WTC11 (cell line): ENCODE measurements around the gene GAL. TPM values are rescaled to one million over a fixed set of nuclear protein-coding genes. Genes with fewer than 3 reads are reported as not detected.
"Not testable (repeated sequence)": the region's sequence is repeated elsewhere in the genome, so short reads cannot be mapped to it uniquely, and the experiment has no call there.

Source experiments
- ATAC-seq: fragments of 200-7000 bp; cut with Tn5 transposase; 2 replicates; pipeline ENCODE4 v1.10.0; 2021; ENCODE audit warnings: mild to moderate bottlenecking, moderate library complexity
- CTCF ChIA-PET: fragments of 300-600 bp; sonication (Branson Sonifier 250); formaldehyde crosslinking; loops from one replicate; lab custom pipeline; 2021; ENCODE audit warnings: antibody characterized with exemption; lab: Charles Lee
- POLR2A ChIA-PET: fragments of 350-600 bp; sonication (Branson Sonifier 250); formaldehyde crosslinking; loops from one replicate; lab custom pipeline; 2021; ENCODE audit warnings: antibody characterized with exemption; lab: Charles Lee
- DNase-seq: peaks from one replicate; pipeline ENCODE4 v3.0.0; 2021; ENCODE audit warnings: low spot score
- H3K27ac Mint-ChIP-seq: 2 replicates; pipeline ENCODE4 v1.8.0; 2021; ENCODE audit warnings: mixed read lengths
- H3K27me3 Mint-ChIP-seq: 2 replicates; pipeline ENCODE4 v1.8.0; 2021; ENCODE audit warnings: low read depth, mild to moderate bottlenecking, moderate library complexity, mixed read lengths
- H3K36me3 Mint-ChIP-seq: 2 replicates; pipeline ENCODE4 v1.8.0; 2021; ENCODE audit warnings: mixed read lengths
- H3K4me1 Mint-ChIP-seq: 2 replicates; pipeline ENCODE4 v1.8.0; 2022; ENCODE audit warnings: mixed read lengths
- H3K4me3 Mint-ChIP-seq: 2 replicates; pipeline ENCODE4 v1.8.0; 2021; ENCODE audit warnings: mild to moderate bottlenecking, moderate library complexity, mixed read lengths
- H3K9me3 Mint-ChIP-seq: 2 replicates; pipeline ENCODE4 v1.8.0; 2021; ENCODE audit warnings: mixed read lengths
- ATF1 ChIP-seq: sonication (generic); formaldehyde crosslinking; IDR thresholded peaks from 2 replicates; pipeline ENCODE4 v1.8.1; 2023; ENCODE audit warnings: mild to moderate bottlenecking, moderate library complexity, missing genetic modification reagents
- CBFB ChIP-seq: sonication (generic); formaldehyde crosslinking; IDR thresholded peaks from 2 replicates; pipeline ENCODE4 v1.8.1; 2022; ENCODE audit warnings: mild to moderate bottlenecking, low read depth, missing genetic modification reagents
- CREM ChIP-seq: sonication (generic); formaldehyde crosslinking; IDR thresholded peaks from 2 replicates; pipeline ENCODE4 v1.8.1; 2022; ENCODE audit warnings: mild to moderate bottlenecking, missing genetic modification reagents, moderate library complexity
- EMX1 ChIP-seq: fragments of 250-450 bp; sonication (Bioruptor Pico); IDR thresholded peaks from 2 replicates; pipeline ENCODE4 v1.8.0; 2021; ENCODE audit warnings: mild to moderate bottlenecking
- FOXJ3 ChIP-seq: sonication (generic); formaldehyde crosslinking; IDR thresholded peaks from 2 replicates; pipeline ENCODE4 v1.9.0; 2021; ENCODE audit warnings: missing genetic modification reagents, mild to moderate bottlenecking, borderline replicate concordance
- HMGA2 ChIP-seq: fragments of 250-450 bp; sonication (Bioruptor Pico); IDR thresholded peaks from 2 replicates; pipeline ENCODE4 v1.4.0; 2021; ENCODE audit warnings: mild to moderate bottlenecking, moderate library complexity
- KAT7 ChIP-seq: sonication (generic); formaldehyde crosslinking; IDR thresholded peaks from 2 replicates; pipeline ENCODE4 v1.8.1; 2023; ENCODE audit warnings: missing genetic modification reagents, mild to moderate bottlenecking, borderline replicate concordance
- PRRX2 ChIP-seq: fragments of 250-450 bp; sonication (Bioruptor Pico); IDR thresholded peaks from 2 replicates; pipeline ENCODE4 v1.8.0; 2021; ENCODE audit warnings: mild to moderate bottlenecking
- STAT6 ChIP-seq: sonication (generic); formaldehyde crosslinking; conservative IDR thresholded peaks from 2 replicates; pipeline ENCODE4 v1.8.1; 2023; ENCODE audit warnings: mild to moderate bottlenecking, low read depth, missing genetic modification reagents, moderate library complexity
- TP53 ChIP-seq: sonication (generic); formaldehyde crosslinking; IDR thresholded peaks from 2 replicates; pipeline ENCODE4 v1.8.1; 2023; ENCODE audit warnings: mild to moderate bottlenecking, missing genetic modification reagents
- USF1 ChIP-seq: sonication (generic); formaldehyde crosslinking; IDR thresholded peaks from 2 replicates; pipeline ENCODE4 v1.8.0; 2022; ENCODE audit warnings: mild to moderate bottlenecking, missing genetic modification reagents
- ZBTB21 ChIP-seq: sonication (generic); formaldehyde crosslinking; IDR thresholded peaks from 2 replicates; pipeline ENCODE4 v1.8.1; 2023; ENCODE audit warnings: mild to moderate bottlenecking, missing genetic modification reagents, borderline replicate concordance
- ZMAT4 ChIP-seq: fragments of 250-450 bp; sonication (Bioruptor Pico); IDR thresholded peaks from 2 replicates; pipeline ENCODE4 v1.9.0; 2021; ENCODE audit warnings: mild to moderate bottlenecking
- ZNF121 ChIP-seq: sonication (generic); formaldehyde crosslinking; IDR thresholded peaks from 2 replicates; pipeline ENCODE4 v1.8.0; 2023; ENCODE audit warnings: missing genetic modification reagents
- ZNF317 ChIP-seq: sonication (generic); formaldehyde crosslinking; IDR thresholded peaks from 2 replicates; pipeline ENCODE4 v1.8.1; 2023; ENCODE audit warnings: low read depth, mild to moderate bottlenecking, moderate library complexity, missing genetic modification reagents, borderline replicate concordance
- total RNA-seq: library from RNA; stranded (reverse); gene quantifications from 3 replicates; pipeline ENCODE4 v1.2.3, GENCODE V29; 2021
- TF ChIP-seq, protein P1 (sequence below): sonication (generic); formaldehyde crosslinking; IDR thresholded peaks from 2 replicates; pipeline ENCODE4 v1.8.1; 2022; ENCODE audit warnings: missing genetic modification reagents, borderline replicate concordance
- TF ChIP-seq, protein P2 (sequence below): fragments of 250-450 bp; sonication (Bioruptor Pico); IDR thresholded peaks from 2 replicates; pipeline ENCODE4 v1.8.0; 2021; ENCODE audit warnings: mild to moderate bottlenecking

GAL gene
- total RNA-seq, 1 experiment from 2014 or later, result 102 TPM

GRCh38 chr11:68635883-68636282, 48.5 kb upstream of the GAL start:
- H3K27me3 Mint-ChIP-seq, result not testable (repeated sequence)

GRCh38 chr11:68639322-68639721, 45.0 kb upstream of the GAL start:
- H3K36me3 Mint-ChIP-seq, H3K9me3 Mint-ChIP-seq, DNase-seq: not testable (repeated sequence)
- POLR2A ChIA-PET, result interaction anchor here (0.6 kb wide), 1 partner anchor 48 kb away, joined by 3 read pairs; no protein-coding TSS in a partner anchor
- TF ChIP-seq ZNF121, result peak; percentile 100
- TF ChIP-seq, all 79 proteins: peak for 1; not testable (repeated sequence) for 78
- not testable (repeated sequence) for H3K27me3 Mint-ChIP-seq, H3K4me3 Mint-ChIP-seq, ATAC-seq
- Mint-ChIP-seq H3K4me1 (peaks cover 66% of the 10 kb centered on the region), H3K27ac (peak overlapping the region; percentile 85)
- CTCF ChIA-PET, result interaction anchor here (0.6 to 1.2 kb wide), 5 partner anchors 30 to 1929 kb away, joined by 3 to 5 read pairs (median 3); no protein-coding TSS in a partner anchor

More at GRCh38 chr11:68635883-68636282, 48.5 kb upstream of the GAL start:
- H3K36me3 Mint-ChIP-seq, H3K4me3 Mint-ChIP-seq, H3K9me3 Mint-ChIP-seq, DNase-seq, ATAC-seq, H3K27ac Mint-ChIP-seq, CTCF ChIA-PET, POLR2A ChIA-PET: not testable (repeated sequence)
- H3K4me1 Mint-ChIP-seq, result peaks cover 60% of the 10 kb centered on the region

DNA sequence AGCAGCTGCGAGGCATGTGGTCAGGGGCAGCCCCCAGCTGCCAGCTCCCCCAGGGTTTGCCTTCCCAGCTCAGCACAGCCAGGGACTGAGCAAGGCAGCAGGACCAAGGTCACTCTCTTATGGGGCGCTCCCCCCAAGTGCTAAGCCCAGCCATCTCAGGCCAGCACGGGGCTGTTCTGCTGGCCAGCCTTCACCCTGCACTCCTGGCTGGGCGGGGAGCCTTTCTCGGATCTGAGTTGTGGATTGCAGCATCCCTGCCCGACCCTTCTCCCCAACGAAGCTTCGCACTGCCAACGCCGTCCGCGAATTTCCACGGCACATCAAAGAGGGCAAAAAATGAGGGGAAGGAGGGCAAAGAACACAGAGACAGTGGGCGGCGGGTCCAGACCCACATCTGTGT, 42.5 kb upstream of the GAL start:
- no peak overlapping the region for H3K4me3 Mint-ChIP-seq
- ChIA-PET CTCF (interaction anchor here (0.6 to 2.2 kb wide), 3 partner anchors 36 to 157 kb away, joined by 3 to 7 read pairs (median 6); no protein-coding TSS in a partner anchor), POLR2A (no interaction called here)
- no peak overlapping the region for H3K27ac Mint-ChIP-seq
- ATAC-seq (no peak), DNase-seq (no peak)
- peaks cover 41% of the 10 kb centered on the region for H3K4me1 Mint-ChIP-seq
- peaks cover 15% of the 10 kb centered on the region for H3K36me3 Mint-ChIP-seq
- H3K27me3 Mint-ChIP-seq, result no peaks in the 10 kb centered on the region
- peaks cover 13% of the 10 kb centered on the region for H3K9me3 Mint-ChIP-seq
- TF ChIP-seq FOXJ3 (CRISPR knock-in tag), result no peak
- no peak for TF ChIP-seq EMX1 (CRISPR knock-in tag)
- TF ChIP-seq, protein P1, sequence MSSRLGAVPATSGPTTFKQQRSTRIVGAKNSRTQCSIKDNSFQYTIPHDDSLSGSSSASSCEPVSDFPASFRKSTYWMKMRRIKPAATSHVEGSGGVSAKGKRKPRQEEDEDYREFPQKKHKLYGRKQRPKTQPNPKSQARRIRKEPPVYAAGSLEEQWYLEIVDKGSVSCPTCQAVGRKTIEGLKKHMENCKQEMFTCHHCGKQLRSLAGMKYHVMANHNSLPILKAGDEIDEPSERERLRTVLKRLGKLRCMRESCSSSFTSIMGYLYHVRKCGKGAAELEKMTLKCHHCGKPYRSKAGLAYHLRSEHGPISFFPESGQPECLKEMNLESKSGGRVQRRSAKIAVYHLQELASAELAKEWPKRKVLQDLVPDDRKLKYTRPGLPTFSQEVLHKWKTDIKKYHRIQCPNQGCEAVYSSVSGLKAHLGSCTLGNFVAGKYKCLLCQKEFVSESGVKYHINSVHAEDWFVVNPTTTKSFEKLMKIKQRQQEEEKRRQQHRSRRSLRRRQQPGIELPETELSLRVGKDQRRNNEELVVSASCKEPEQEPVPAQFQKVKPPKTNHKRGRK, result no peak
- TF ChIP-seq ZBTB21 (CRISPR knock-in tag), result no peak
- no peak for TF ChIP-seq ZMAT4 (CRISPR knock-in tag)
- TF ChIP-seq, protein P2, sequence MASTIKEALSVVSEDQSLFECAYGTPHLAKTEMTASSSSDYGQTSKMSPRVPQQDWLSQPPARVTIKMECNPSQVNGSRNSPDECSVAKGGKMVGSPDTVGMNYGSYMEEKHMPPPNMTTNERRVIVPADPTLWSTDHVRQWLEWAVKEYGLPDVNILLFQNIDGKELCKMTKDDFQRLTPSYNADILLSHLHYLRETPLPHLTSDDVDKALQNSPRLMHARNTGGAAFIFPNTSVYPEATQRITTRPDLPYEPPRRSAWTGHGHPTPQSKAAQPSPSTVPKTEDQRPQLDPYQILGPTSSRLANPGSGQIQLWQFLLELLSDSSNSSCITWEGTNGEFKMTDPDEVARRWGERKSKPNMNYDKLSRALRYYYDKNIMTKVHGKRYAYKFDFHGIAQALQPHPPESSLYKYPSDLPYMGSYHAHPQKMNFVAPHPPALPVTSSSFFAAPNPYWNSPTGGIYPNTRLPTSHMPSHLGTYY, result no peak
- TF ChIP-seq ATF1 (CRISPR knock-in tag), result no peak
- TF ChIP-seq KAT7 (CRISPR knock-in tag), result no peak
- TF ChIP-seq CREM, result no peak
- no peak for TF ChIP-seq TP53 (CRISPR knock-in tag)
- no peak for TF ChIP-seq ZNF317 (CRISPR knock-in tag)
- no peak for TF ChIP-seq HMGA2 (CRISPR knock-in tag)
- TF ChIP-seq PRRX2 (CRISPR knock-in tag), result no peak
- TF ChIP-seq STAT6 (CRISPR knock-in tag), result no peak
- no peak for TF ChIP-seq USF1 (CRISPR knock-in tag)
- TF ChIP-seq CBFB (CRISPR knock-in tag), result no peak
